H1 (cell line): Measurements from ENCODE around the gene SYNPO. TPM values are rescaled to one million over a fixed set of nuclear protein-coding genes. Genes with fewer than 3 reads are reported as not detected.

Experiments
- CTCF ChIA-PET: fragments of 300-600 bp; sonication (Branson Sonifier 250); formaldehyde crosslinking; loops from one replicate; lab custom pipeline; 2021; ENCODE audit not compliant: partially characterized antibody; lab: Charles Lee
- POLR2A ChIA-PET: fragments of 300-600 bp; sonication (Branson Sonifier 250); formaldehyde crosslinking; loops from one replicate; lab custom pipeline; 2021; ENCODE audit warnings: inconsistent platforms; ENCODE audit not compliant: partially characterized antibody; lab: Charles Lee
- DNase-seq, 2 experiments: peaks; one replicate each; pipeline versions ENCODE4 v3.0.0 to v3.0.0-alpha.2; 2010 to 2022; ENCODE audit warnings: low spot score in 2 of 2, low read depth in 1 of 2, mixed read lengths in 1 of 2
- FAIRE-seq: peaks from 2 replicates; lab custom pipeline; 2011; peaks lifted over from hg19 to GRCh38; lab: Jason Lieb, UNC
- H2AFZ ChIP-seq: 2 replicates; pipeline ENCODE4 v1.8.1; 2012; ENCODE audit warnings: low read length, inconsistent platforms
- H2AK5ac ChIP-seq: 2 replicates; pipeline ENCODE4 v1.6.1; 2013; ENCODE audit warnings: low read depth, low read length
- H2BK120ac ChIP-seq: replicated peaks from 2 replicates; pipeline ENCODE3; 2013; ENCODE audit warnings: low read depth, low read length, inconsistent platforms
- H2BK12ac ChIP-seq: 2 replicates; pipeline ENCODE4 v1.6.1; 2013; ENCODE audit warnings: low read depth, low read length
- H2BK15ac ChIP-seq: 2 replicates; pipeline ENCODE4 v1.6.1; 2013; ENCODE audit warnings: low read length
- H2BK20ac ChIP-seq: 2 replicates; pipeline ENCODE4 v1.6.1; 2013; ENCODE audit warnings: low read length
- H2BK5ac ChIP-seq: 2 replicates; pipeline ENCODE4 v1.6.1; 2013; ENCODE audit warnings: low read depth, low read length
- H3K14ac ChIP-seq: 2 replicates; pipeline ENCODE4 v1.6.1; 2013; ENCODE audit warnings: inconsistent platforms; ENCODE audit not compliant: insufficient read length
- H3K18ac ChIP-seq: 2 replicates; pipeline ENCODE4 v1.6.1; 2013; ENCODE audit warnings: low read length; ENCODE audit errors: extremely low read depth
- H3K23ac ChIP-seq: 2 replicates; pipeline ENCODE4 v1.6.1; 2013; ENCODE audit warnings: inconsistent platforms; ENCODE audit not compliant: insufficient read length
- H3K23me2 ChIP-seq: 2 replicates; pipeline ENCODE4 v1.6.1; 2013; ENCODE audit warnings: low read depth, low read length
- H3K27ac ChIP-seq: 2 replicates; pipeline ENCODE4 v1.6.1; 2011; ENCODE audit warnings: low read depth, low read length, inconsistent platforms
- H3K27me3 ChIP-seq, 4 experiments: replicated peaks in 1 of 4; 1 replicate in 1 of 4; 2 replicates in 3 of 4; pipeline versions ENCODE4 v1.6.1 to v1.8.1; 2011 to 2013; ENCODE audit warnings: low read length in 3 of 4, mild to moderate bottlenecking in 3 of 4, inconsistent platforms in 2 of 4, mixed read lengths in 2 of 4, moderate library complexity in 1 of 4; ENCODE audit not compliant: control insufficient read depth in 3 of 4, insufficient read depth in 3 of 4; ENCODE audit errors: extremely low read depth in 1 of 4
- H3K36me3 ChIP-seq, 4 experiments: 2 replicates each; pipeline versions ENCODE4 v1.6.1 to v1.8.1; 2011 to 2013; ENCODE audit warnings: mild to moderate bottlenecking in 4 of 4, low read length in 3 of 4, moderate library complexity in 2 of 4, control low read depth in 1 of 4, inconsistent platforms in 1 of 4; ENCODE audit not compliant: insufficient read depth in 4 of 4, control insufficient read depth in 2 of 4
- H3K4ac ChIP-seq: replicated peaks from 2 replicates; pipeline ENCODE3; 2013; ENCODE audit warnings: low read length, low read depth, mixed read lengths, inconsistent platforms; ENCODE audit not compliant: insufficient read length
- H3K4me1 ChIP-seq, 4 experiments: replicated peaks in 1 of 4; 1 replicate in 1 of 4; 2 replicates in 3 of 4; pipeline versions ENCODE4 v1.6.1 to v1.8.1; 2011 to 2013; ENCODE audit warnings: low read length in 3 of 4, inconsistent platforms in 2 of 4, mixed read lengths in 1 of 4; ENCODE audit not compliant: insufficient read depth in 4 of 4, control insufficient read depth in 3 of 4
- H3K4me2 ChIP-seq, 2 experiments: 2 replicates each; pipeline versions ENCODE4 v1.6.1 to v1.8.1; 2011 to 2013; ENCODE audit warnings: low read depth in 2 of 2, low read length in 2 of 2, control low read depth in 1 of 2, inconsistent platforms in 1 of 2, mild to moderate bottlenecking in 1 of 2; ENCODE audit not compliant: insufficient read depth in 1 of 2
- H3K4me3 ChIP-seq, 4 experiments: fragments of 200-600, 300-600 bp in 1 of 4; sonication (generic), shearing (Covaris generic), sonication (Bioruptor Twin) in 1 of 4; 2 replicates each; pipeline versions ENCODE4 v1.5.1 to v1.8.1; 2011 to 2016; ENCODE audit warnings: low read length in 4 of 4, low read depth in 3 of 4, control low read depth in 2 of 4, inconsistent platforms in 2 of 4, mild to moderate bottlenecking in 2 of 4, mixed read lengths in 1 of 4, moderate library complexity in 1 of 4; ENCODE audit not compliant: insufficient read depth in 2 of 4; ENCODE audit errors: extremely low read depth in 1 of 4
- H3K56ac ChIP-seq: replicated peaks from 2 replicates; pipeline ENCODE3; 2013; ENCODE audit warnings: low read depth, mild to moderate bottlenecking, mixed read lengths, low read length, inconsistent platforms; ENCODE audit not compliant: insufficient read length
- H3K79me1 ChIP-seq: 2 replicates; pipeline ENCODE4 v1.6.1; 2013; ENCODE audit warnings: low read depth, low read length, control low read depth
- H3K79me2 ChIP-seq, 2 experiments: 2 replicates each; pipeline versions ENCODE4 v1.6.1 to v1.8.1; 2012 to 2013; ENCODE audit warnings: low read length in 2 of 2, mild to moderate bottlenecking in 2 of 2, inconsistent platforms in 1 of 2; ENCODE audit not compliant: insufficient read depth in 2 of 2, control insufficient read depth in 1 of 2
- H3K9ac ChIP-seq, 4 experiments: replicated peaks in 1 of 4; 1 replicate in 1 of 4; 2 replicates in 3 of 4; pipeline versions ENCODE4 v1.6.1 to v1.8.1; 2011 to 2013; ENCODE audit warnings: low read depth in 3 of 4, low read length in 3 of 4, control low read depth in 2 of 4, mild to moderate bottlenecking in 2 of 4, moderate library complexity in 2 of 4, inconsistent platforms in 1 of 4; ENCODE audit errors: extremely low read depth in 1 of 4
- H3K9me3 ChIP-seq, 2 experiments: 2 replicates each; pipeline versions ENCODE4 v1.6.1 to v1.8.1; 2012 to 2013; ENCODE audit warnings: mild to moderate bottlenecking in 2 of 2, moderate library complexity in 2 of 2, control low read depth in 1 of 2, inconsistent platforms in 1 of 2, low read depth in 1 of 2, low read length in 1 of 2, mixed read lengths in 1 of 2; ENCODE audit not compliant: insufficient read depth in 2 of 2
- H4K20me1 ChIP-seq, 2 experiments: replicated peaks in 1 of 2; 2 replicates each; pipeline versions ENCODE3 to v1.8.1; 2011 to 2013; ENCODE audit warnings: inconsistent platforms in 2 of 2, low read length in 2 of 2, mild to moderate bottlenecking in 1 of 2; ENCODE audit not compliant: insufficient read depth in 2 of 2, control insufficient read depth in 1 of 2
- H4K5ac ChIP-seq: 2 replicates; pipeline ENCODE4 v1.6.1; 2013; ENCODE audit warnings: low read length, low read depth, mixed read lengths, inconsistent platforms; ENCODE audit not compliant: insufficient read length
- H4K8ac ChIP-seq: 2 replicates; pipeline ENCODE4 v1.8.0; 2013; ENCODE audit warnings: mild to moderate bottlenecking, moderate library complexity, low read length, inconsistent platforms; ENCODE audit not compliant: insufficient read depth; ENCODE audit errors: extremely low read depth
- H4K91ac ChIP-seq: replicated peaks from 2 replicates; pipeline ENCODE3; 2013; ENCODE audit warnings: low read length, mixed read lengths, inconsistent platforms; ENCODE audit not compliant: insufficient read length
- WGBS, 2 experiments: shearing (Covaris generic) in 1 of 2; methylation state at CpG; one replicate each; pipeline versions ENCODE4 v1.1.6 to v1.1.7; 2013 to 2015; ENCODE audit warnings: low lambda C conversion rate in 2 of 2, mixed read lengths in 2 of 2, inconsistent platforms in 1 of 2, low coverage in 1 of 2, missing lambda C conversion rate in 1 of 2; ENCODE audit not compliant: insufficient replicate concordance in 2 of 2, insufficient coverage in 1 of 2, insufficient read length in 1 of 2; ENCODE audit errors: extremely low coverage in 1 of 2, missing lambda C conversion rate in 1 of 2; 5-methylcytosine and 5-hydroxymethylcytosine counted together
- polyA plus RNA-seq, 7 experiments: library from polyadenylated mRNA; depleted of rRNA in 3 of 7; stranded (reverse) in 5 of 7; unstranded in 2 of 7; fragments of >200 nt in 5 of 7; fragments of 200-250 nt in 2 of 7; gene quantifications; 1 replicate in 5 of 7; 2 replicates in 1 of 7; 4 replicates in 1 of 7; pipeline versions ENCODE4 v1.2.1 to v1.2.3, GENCODE V29; 2011 to 2013; ENCODE audit warnings: missing spikeins in 2 of 7, mixed read lengths in 2 of 7
- total RNA-seq: library from RNA; stranded (reverse); fragmentation: NEBNext Ultra II Directional; extraction: Animal tissue kit (Norgen Biotek cat#: 25700); gene quantifications from 2 replicates; pipeline ENCODE4 v1.2.1, GENCODE V29; 2021

SYNPO gene
- total and polyA plus RNA-seq, 2 of the 8 experiments (the other 6 are each of a cell fraction or from before 2014, with no cell fraction given), result 2.3 TPM

DNA sequence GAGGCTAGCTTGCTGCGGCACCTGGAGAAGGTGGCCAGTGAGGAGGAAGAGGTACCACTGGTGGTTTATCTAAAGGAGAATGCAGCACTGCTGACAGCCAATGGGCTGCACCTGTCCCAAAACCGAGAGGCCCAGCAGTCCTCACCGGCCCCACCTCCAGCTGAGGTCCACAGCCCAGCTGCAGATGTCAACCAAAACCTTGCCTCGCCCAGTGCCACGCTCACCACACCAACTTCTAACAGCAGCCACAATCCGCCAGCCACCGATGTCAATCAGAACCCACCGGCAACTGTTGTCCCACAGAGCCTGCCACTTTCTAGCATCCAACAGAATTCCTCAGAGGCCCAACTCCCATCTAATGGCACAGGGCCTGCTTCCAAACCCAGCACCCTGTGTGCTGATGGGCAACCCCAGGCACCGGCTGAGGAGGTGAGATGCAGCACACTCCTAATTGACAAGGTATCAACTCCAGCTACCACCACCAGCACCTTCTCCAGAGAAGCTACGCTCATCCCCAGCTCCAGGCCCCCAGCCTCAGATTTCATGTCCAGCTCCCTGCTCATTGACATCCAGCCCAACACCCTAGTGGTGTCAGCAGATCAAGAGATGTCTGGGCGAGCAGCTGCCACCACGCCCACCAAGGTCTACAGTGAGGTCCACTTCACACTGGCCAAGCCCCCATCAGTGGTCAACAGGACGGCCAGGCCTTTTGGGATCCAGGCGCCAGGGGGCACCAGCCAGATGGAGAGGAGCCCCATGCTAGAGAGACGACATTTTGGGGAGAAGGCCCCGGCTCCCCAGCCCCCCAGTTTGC, 8.0 kb downstream of the SYNPO start:
- Histone ChIP-seq H3K4ac (no peak overlapping the region), H3K4me3 (no peak overlapping the region), H2BK12ac (no peak overlapping the region), H3K79me2 (no peaks in the 10 kb centered on the region), H2AK5ac (no peak overlapping the region), H4K5ac (no peak overlapping the region), H3K9ac (no peak overlapping the region), H2BK15ac (no peak overlapping the region), H3K36me3 (no peaks in the 10 kb centered on the region), H4K91ac (no peak overlapping the region), H3K79me1 (no peaks in the 10 kb centered on the region), H3K23ac (no peak overlapping the region), H2BK5ac (no peak overlapping the region; the same call in 1 of the 2 replicates), H3K18ac (no peak overlapping the region), H4K8ac (peak overlapping the region; percentile 15; the same call in 1 of the 2 replicates), H2BK20ac (no peak overlapping the region), H3K9me3 (no peaks in the 10 kb centered on the region), H3K14ac (no peak overlapping the region), H3K56ac (no peak overlapping the region), H2BK120ac (no peak overlapping the region), H3K4me1 (peaks cover 0 to 6% (median 4%) of the 10 kb centered on the region in 4 experiments; a peak in 4 of 7 replicates), H3K23me2 (no peaks in the 10 kb centered on the region), H3K27ac (no peak overlapping the region), H2AFZ (no peak overlapping the region), H3K27me3 (no peaks in the 10 kb centered on the region), H3K4me2 (no peak overlapping the region), H4K20me1 (no peaks in the 10 kb centered on the region)
- CTCF ChIA-PET, result interaction anchor here (1.0 to 20.1 kb wide), 9 partner anchors 3 to 87 kb away, joined by 3 to 303 read pairs (median 4); partner anchors contain the start of genes MYOZ3 and SYNPO
- WGBS, 2 experiments, result 87% methylated on average over 16 of the region's 16 CpGs; no CpG with 5 or more reads in 1 of the 2 experiments
- FAIRE-seq, result no peak
- no peak for DNase-seq
- POLR2A ChIA-PET, result interaction anchor here (1.0 to 1.1 kb wide), 2 partner anchors 9 to 23 kb away, joined by 3 to 4 read pairs; no protein-coding TSS in a partner anchor
